ENCODE measurements around the gene RIPPLY1. TPM values are rescaled to one million over a fixed set of nuclear protein-coding genes. Genes with fewer than 3 reads are reported as not detected.

The RIPPLY1 gene
- total RNA-seq, 6 experiments from 2014 or later = not detected

GRCh38 chrX:106902684-106903083 is 457 bp downstream of the RIPPLY1 start:
- Mint-ChIP-seq H3K36me3 (ENCODE audit: low read depth) (no peaks in the 10 kb centered on the region), H3K27ac (no peak overlapping the region), H3K4me1 (ENCODE audit: low read depth) (peaks cover 26% of the 10 kb centered on the region), H3K9me3 (no peaks in the 10 kb centered on the region), H3K4me3 (no peak overlapping the region), H3K27me3 (ENCODE audit: insufficient read depth) (peaks cover 3% of the 10 kb centered on the region)
- TF ChIP-seq CTCF (IDR thresholded peaks at IDR 0.05) = no peak
- no peak for DNase-seq

GRCh38 chrX:106901781-106902219 is 1.3 kb downstream of the RIPPLY1 start:
- DNase-seq = no peak
- Mint-ChIP-seq H3K9me3 (no peaks in the 10 kb centered on the region), H3K4me3 (no peak overlapping the region), H3K27ac (no peak overlapping the region), H3K4me1 (ENCODE audit: low read depth) (peaks cover 33% of the 10 kb centered on the region), H3K27me3 (ENCODE audit: insufficient read depth) (peaks cover 3% of the 10 kb centered on the region), H3K36me3 (ENCODE audit: low read depth) (no peaks in the 10 kb centered on the region)
- no peak for TF ChIP-seq CTCF (IDR thresholded peaks at IDR 0.05)

DNA sequence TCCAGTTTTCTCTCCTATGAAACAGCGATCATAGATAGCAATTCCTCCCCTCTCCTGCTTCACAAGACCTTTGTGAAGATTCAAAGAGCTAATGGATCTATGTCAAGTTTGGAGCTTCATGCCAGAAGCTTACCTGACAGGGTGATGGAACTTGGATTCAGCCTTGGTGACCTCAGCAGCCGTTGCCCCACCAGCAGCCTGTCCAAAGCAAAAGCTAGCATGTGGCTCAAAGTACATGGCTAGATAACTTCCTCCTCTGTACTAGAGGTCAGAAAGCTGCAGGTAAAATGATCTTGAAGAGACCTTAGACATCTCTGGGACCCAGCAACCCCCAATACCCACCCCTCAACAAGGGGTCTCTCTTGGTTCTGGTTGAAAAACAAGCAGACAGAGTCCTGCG is 1.8 kb downstream of the RIPPLY1 start:
- no peak for DNase-seq

GRCh38 chrX:106899841-106900240 is 3.3 kb downstream of the RIPPLY1 start:
- Mint-ChIP-seq H3K4me3 (no peak overlapping the region), H3K9me3 (no peaks in the 10 kb centered on the region), H3K4me1 (ENCODE audit: low read depth) (peaks cover 50% of the 10 kb centered on the region), H3K36me3 (ENCODE audit: low read depth) (no peaks in the 10 kb centered on the region), H3K27me3 (ENCODE audit: insufficient read depth) (peaks cover 3% of the 10 kb centered on the region; the same call in 1 of the 2 replicates), H3K27ac (no peak overlapping the region)
- no peak for TF ChIP-seq CTCF (IDR thresholded peaks at IDR 0.05)
- DNase-seq = peak; percentile 44

More for the DNA sequence above, 1.8 kb downstream of the RIPPLY1 start:
- Mint-ChIP-seq H3K9me3 (no peaks in the 10 kb centered on the region), H3K4me3 (no peak overlapping the region), H3K36me3 (ENCODE audit: low read depth) (no peaks in the 10 kb centered on the region), H3K4me1 (ENCODE audit: low read depth) (peaks cover 35% of the 10 kb centered on the region), H3K27ac (no peak overlapping the region), H3K27me3 (ENCODE audit: insufficient read depth) (peaks cover 3% of the 10 kb centered on the region; the same call in 1 of the 2 replicates)
- TF ChIP-seq CTCF (IDR thresholded peaks at IDR 0.05) = no peak

DNA sequence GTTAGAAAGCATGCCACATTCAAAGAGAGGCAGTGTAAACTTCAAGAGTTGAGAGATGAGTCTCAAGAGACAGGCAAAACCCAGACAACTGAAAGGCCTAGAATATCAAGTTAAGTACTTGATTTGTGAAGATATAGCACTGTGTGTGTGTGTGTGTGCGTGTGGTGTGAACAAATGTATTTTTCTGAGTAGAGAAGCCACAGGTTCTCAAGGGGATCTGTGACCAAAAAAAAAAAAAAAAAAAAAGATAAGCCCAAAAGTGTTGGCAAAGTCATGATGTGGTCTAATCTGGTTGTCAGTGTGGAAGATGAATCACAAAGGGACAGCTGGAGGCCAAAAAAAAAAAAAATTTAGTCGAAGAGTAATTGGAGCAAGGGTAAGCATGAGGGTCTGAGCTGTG is 3.9 kb downstream of the RIPPLY1 start:
- peaks cover 54% of the 10 kb centered on the region for H3K4me1 Mint-ChIP-seq (ENCODE audit: low read depth)
- H3K27ac Mint-ChIP-seq = no peak overlapping the region
- no peak for DNase-seq
- no peak for TF ChIP-seq CTCF (IDR thresholded peaks at IDR 0.05)
- no peak overlapping the region for H3K4me3 Mint-ChIP-seq
- H3K9me3 Mint-ChIP-seq = no peaks in the 10 kb centered on the region
- no peaks in the 10 kb centered on the region for H3K36me3 Mint-ChIP-seq (ENCODE audit: low read depth)
- H3K27me3 Mint-ChIP-seq (ENCODE audit: insufficient read depth) = peaks cover 3% of the 10 kb centered on the region; the same call in 1 of the 2 replicates

DNA sequence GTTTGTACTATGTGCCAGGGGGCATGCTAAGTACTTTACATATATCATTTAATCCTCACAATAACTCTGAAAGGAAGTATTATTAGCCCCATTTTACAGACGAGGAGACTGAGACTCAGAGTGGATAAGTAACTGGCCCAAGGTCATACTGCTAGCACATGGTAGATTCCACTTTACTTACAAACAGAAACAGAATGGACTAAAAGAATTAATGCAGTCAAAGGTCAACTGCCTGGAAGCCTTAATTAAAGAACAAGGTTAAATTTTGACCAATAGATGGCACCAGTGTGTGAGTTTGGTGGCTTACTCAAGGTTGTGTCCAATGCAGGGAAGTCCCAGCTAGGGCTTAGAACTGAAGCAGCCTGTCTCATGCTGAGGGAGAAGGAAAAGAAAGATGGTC is 4.7 kb downstream of the RIPPLY1 start:
- H3K36me3 Mint-ChIP-seq (ENCODE audit: low read depth) = no peaks in the 10 kb centered on the region
- no peak overlapping the region for H3K4me3 Mint-ChIP-seq
- TF ChIP-seq CTCF (IDR thresholded peaks at IDR 0.05) = peak; percentile 68; the same call in 1 of the 2 replicates
- H3K9me3 Mint-ChIP-seq = no peaks in the 10 kb centered on the region
- DNase-seq = peak; percentile 44
- no peak overlapping the region for H3K27ac Mint-ChIP-seq
- H3K4me1 Mint-ChIP-seq (ENCODE audit: low read depth) = peaks cover 54% of the 10 kb centered on the region
- H3K27me3 Mint-ChIP-seq (ENCODE audit: insufficient read depth) = peaks cover 3% of the 10 kb centered on the region; the same call in 1 of the 2 replicates

Data from HFFc6 (cell line).